GM19324 (cell line): ENCODE results near the gene PRADC1.
"Not testable (repeated sequence)": the region's sequence is repeated elsewhere in the genome, so short reads cannot be mapped to it uniquely, and the experiment has no call there.

Source experiments
- ATAC-seq: cut with Tn5 transposase; IDR thresholded peaks from one replicate; pipeline ENCODE4 v1.9.1; 2021; ENCODE audit warnings: mild to moderate bottlenecking, moderate library complexity; ENCODE audit not compliant: unreplicated experiment, low FRiP score

PRADC1 gene

GRCh38 chr2:73208258-73208657 is 24.8 kb downstream of the PRADC1 start:
- no peak for ATAC-seq

- ATAC-seq, result no peak
Observed at GRCh38 chr2:73205611-73206010, 27.4 kb downstream of the PRADC1 start.

GRCh38 chr2:73203055-73203681 is 29.9 kb downstream of the PRADC1 start:
- no peak for ATAC-seq

- no peak for ATAC-seq
Observed at GRCh38 chr2:73202156-73203054, 30.6 kb downstream of the PRADC1 start, which contains the start of gene NOTO. Gene NOTO (plus strand): TSS chr2:73202574. CDS start chr2:73202667, 93 bp downstream.

DNA sequence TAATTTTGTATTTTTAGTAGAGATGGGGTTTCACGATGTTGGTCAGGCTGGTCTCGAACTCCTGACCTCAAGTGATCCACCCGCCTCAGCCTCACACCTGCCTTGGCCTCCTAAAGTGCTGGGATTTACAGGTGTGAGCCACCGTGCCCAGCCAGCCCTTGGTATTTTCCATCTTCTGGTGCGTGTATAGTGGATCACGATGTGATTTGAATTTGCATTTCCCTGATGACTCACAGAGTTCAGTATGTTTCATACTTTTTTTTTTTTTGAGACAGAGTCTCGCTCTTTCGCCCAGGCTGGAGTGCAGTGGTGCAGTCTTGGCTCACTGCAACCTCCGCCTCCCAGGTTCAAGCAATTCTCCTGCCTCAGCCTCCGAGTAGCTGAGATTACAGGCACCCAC is 32.8 kb downstream of the PRADC1 start:
- not testable (repeated sequence) for ATAC-seq

- ATAC-seq, result no peak
Observed at GRCh38 chr2:73197579-73197978, 35.5 kb downstream of the PRADC1 start.

- ATAC-seq, result no peak
Observed at GRCh38 chr2:73187549-73187948, 45.5 kb downstream of the PRADC1 start.

DNA sequence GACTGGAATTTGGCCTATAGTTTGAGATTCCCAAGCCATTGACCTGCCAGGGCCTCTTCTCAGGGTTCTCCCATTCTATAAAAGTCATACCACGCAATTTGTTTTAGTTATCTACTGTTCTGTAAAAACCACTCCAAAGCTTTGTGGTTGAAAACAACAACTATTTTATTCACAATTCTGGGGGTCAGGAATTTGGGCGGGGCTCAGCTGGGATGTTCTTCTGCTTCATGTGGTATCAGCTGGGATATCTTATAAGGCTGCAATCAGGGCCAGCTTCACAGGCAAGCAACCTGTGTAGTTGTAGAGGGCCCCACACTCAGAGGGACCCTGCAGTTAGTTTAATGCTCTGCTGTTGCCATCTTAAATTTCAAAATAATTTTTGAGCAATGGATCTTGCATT is 47.1 kb downstream of the PRADC1 start:
- no peak for ATAC-seq
